Measurements from ENCODE around the gene SMCO4.

SMCO4 gene

DNA sequence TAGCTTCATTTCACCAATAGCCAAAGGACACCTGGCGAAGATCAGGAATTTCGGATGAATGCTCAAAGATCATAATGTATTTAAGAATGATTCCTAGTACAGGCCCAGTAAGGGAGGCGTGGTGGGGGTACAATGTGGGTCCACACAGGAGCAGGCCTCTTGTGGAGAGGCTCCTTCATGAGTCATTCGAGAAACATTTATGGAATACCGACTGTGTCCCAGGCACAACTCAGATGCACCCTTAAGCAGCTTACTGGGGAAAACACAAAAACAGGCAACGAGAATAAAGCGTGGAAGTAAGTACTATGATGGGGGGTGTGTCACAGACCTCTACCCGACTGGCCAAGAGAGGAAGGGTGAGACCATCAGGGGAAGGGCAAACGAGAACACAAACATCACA lies 44.5 kb downstream of the SMCO4 start:
- DNase-seq = no peak

DNA sequence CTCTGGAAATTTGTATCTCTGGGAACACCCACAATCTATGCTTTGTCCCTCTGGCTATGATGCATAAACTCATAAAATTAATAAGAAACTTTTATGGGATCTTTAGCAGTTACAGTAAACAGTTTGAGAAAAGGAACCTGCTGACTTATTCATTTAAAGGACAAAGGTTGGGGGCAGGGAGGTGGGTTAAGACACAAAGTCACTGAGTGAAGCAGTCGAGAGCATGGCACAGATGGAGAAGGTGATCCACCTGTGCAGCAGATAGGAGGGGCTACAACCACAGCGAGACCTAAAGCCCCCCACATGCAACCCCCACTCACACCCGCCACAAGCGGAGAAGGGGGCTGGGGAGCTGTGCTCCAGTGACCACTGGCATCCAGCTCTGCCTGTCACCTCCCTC lies 45.0 kb downstream of the SMCO4 start:
- DNase-seq = no peak

GRCh38 chr11:93497596-93497995 lies 45.6 kb downstream of the SMCO4 start:
- DNase-seq = no peak

GRCh38 chr11:93494357-93494756 lies 48.8 kb downstream of the SMCO4 start:
- no peak for DNase-seq

GRCh38 chr11:93493252-93493897 lies 49.8 kb downstream of the SMCO4 start:
- DNase-seq = no peak

DNA sequence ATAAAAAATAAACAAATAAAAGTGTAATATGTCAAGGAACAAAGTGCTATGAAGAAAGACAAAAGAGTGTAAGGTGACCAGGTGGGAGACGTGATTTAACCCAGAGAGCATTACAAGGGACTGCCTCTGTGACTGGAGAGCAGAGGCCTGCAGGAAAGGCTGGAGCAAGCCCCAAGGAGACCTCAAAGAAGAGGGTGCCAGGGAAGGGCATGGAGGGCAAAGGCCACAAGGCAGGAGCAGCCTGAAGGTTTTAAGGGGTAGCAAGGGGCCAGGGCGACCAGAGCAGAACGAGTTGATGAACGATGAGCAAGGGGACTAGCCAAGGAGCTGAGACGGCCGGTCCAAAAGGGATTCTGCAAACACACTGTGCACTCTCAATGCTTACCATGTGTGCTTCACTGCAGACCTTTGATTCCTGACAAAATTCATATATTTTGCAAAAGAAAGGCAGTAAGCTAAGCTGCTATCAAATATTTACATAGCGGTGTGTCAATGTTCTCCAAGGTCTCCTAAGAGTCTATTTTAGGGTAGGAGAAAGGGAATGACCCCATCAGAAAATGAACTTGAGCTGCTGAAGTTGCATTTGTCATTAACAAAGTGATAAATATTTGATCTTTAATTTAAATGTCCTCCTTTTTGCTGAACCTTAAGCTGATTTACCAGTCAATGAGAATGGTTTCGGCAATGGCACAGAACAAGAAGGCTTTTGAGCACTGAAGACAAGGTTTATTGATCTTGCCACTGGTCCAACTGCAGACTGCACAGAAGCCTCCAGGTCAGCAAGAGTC lies 50.5 kb downstream of the SMCO4 start:
- no peak for DNase-seq

GRCh38 chr11:93491973-93492372 lies 51.2 kb downstream of the SMCO4 start:
- no peak for DNase-seq

DNA sequence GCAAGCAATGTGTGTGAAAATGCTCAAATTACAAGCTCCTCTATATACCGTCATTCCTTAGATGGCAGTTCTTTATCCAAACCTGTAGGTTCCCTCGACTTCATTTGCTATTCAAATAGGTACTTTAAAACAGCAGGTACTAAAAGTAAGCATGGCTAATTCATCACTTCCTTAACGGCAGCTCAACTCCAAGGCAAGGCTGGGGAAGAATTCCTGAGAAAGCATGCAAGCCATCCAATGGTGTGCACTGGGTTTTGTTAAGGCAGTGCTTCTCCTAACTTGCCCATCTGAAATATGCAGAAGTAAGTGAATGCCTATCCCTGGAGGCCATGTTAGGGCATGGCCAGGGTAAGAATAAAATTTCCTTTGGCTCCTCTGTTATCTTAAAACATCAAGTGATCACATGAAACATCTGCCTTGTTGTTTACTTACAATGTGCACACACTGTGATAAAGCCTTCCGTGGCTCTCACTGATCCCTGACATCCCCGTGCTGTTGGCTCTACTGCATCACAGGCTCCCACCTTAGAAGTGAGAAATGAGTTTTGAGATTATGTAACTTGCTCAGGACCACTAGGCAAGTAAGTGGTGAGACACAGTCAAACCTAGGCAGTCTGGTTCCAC lies 52.1 kb downstream of the SMCO4 start:
- DNase-seq = no peak

DNA sequence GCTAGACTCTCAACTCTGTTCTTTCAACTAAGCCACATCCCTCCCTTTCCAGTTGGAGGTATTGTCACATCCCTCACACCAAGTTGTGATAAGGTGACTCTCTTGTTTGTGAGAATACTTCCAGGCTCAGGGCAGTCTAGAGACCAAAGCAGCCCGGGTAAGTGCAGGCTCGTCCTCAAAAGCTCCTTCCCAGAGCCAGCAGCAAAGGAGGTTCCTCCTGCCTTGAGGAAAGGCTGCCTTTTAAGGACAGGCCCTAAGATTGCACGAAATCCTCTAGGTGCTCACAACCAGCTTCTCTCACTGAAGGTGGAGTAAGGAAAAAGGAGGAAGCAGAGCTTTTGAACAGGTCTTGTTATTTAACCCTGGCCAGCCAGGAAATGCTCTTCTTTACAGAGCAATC lies 53.4 kb downstream of the SMCO4 start:
- DNase-seq = no peak

- no peak for DNase-seq
Measured at GRCh38 chr11:93487032-93487483, 56.1 kb downstream of the SMCO4 start.

- DNase-seq = no peak
Measured at GRCh38 chr11:93485983-93486382, 57.2 kb downstream of the SMCO4 start.

GRCh38 chr11:93484716-93485115 lies 58.5 kb downstream of the SMCO4 start:
- no peak for DNase-seq

- DNase-seq = no peak
Measured at GRCh38 chr11:93482556-93482955, 60.6 kb downstream of the SMCO4 start.

DNA sequence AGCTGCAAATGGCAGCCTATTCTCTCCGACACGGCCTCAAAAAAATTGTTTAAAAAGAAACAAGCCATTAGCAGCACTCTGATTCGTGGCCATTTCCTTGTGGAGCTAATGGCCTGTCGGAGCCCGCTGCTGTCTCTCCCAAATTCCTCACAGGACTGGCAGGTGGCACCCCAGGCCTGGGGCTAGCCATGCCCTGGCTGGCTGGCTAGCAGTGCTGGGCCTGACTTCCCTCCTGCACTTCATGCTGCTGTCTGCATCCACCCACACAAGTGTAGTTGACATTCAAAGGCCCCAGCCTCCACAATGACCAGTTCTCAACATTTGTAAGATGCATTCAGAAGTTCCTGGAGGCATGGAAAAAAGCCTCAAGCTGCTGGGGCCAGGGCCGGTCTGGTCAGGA lies 61.5 kb downstream of the SMCO4 start:
- no peak for DNase-seq

- DNase-seq = no peak
Measured at GRCh38 chr11:93481279-93481678, 61.9 kb downstream of the SMCO4 start.

- DNase-seq = no peak
Measured at GRCh38 chr11:93480756-93481155, 62.4 kb downstream of the SMCO4 start.

GRCh38 chr11:93480256-93480655 lies 62.9 kb downstream of the SMCO4 start:
- DNase-seq = no peak

DNA sequence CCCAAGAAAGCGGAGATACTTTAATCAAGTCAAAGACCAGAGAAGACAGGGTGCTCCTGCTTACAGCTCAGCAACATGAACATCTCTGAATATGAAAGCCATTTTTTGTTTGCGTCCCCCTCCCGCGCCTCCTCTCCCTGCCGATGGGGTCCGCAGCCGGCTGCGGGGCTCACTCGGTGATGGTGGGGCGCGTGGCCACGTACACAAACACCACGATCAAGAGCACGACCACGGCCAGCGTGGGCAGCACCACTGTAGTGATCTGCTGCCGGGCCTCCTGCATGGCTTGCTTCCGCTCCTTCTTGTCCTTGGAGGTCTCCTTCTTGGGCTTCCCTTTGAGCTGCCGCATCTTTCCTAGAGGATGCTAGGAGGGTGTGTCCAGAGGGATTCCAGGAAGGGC lies 64.3 kb downstream of the SMCO4 start:
- DNase-seq = no peak

GRCh38 chr11:93477684-93478234 lies 65.4 kb downstream of the SMCO4 start:
- DNase-seq = no peak

- no peak for DNase-seq
Measured at GRCh38 chr11:93476796-93477195, 66.4 kb downstream of the SMCO4 start.

- DNase-seq = no peak
Measured at GRCh38 chr11:93474123-93474522, 69.1 kb downstream of the SMCO4 start.

DNA sequence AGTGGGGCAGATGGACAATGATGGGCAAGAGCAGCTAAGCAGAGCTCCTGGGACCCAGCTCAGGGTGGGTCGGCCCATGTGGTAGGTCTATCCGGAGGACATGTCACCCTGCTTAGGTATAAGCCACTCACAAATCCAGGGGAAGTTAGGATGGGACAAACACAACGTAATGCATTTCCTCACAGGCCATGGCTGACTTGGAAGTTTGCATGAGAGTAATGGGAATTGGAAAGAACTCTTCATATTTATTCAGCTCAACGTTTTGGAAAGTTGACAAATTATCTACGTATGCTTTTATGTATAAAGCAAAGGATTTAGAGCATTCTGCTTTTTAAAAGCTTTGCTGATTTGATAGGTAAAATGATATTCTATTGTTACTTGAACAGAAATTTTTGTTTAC lies 74.9 kb downstream of the SMCO4 start:
- DNase-seq = no peak

DNA sequence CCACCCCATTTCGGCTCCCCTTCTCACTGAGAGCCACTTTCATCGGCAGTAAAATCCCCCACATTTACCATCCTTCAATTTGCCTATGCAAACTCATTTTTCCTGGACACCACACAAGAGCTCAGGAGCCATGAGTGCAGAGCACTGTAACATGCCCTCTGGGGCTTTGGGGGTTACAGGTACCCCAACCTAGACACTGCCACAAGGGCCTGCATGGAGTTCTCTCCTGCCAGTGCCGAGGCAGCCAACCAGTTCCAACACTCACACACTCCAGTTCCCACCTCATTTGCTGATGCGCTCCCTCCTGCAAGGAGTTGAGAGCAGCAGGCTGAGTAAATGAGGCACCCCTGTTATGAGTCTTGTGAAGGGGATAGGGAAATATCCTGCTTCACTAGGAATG lies 76.1 kb downstream of the SMCO4 start:
- DNase-seq = no peak
